ENCODE measurements around the gene SLIT3.

SLIT3 gene

DNA sequence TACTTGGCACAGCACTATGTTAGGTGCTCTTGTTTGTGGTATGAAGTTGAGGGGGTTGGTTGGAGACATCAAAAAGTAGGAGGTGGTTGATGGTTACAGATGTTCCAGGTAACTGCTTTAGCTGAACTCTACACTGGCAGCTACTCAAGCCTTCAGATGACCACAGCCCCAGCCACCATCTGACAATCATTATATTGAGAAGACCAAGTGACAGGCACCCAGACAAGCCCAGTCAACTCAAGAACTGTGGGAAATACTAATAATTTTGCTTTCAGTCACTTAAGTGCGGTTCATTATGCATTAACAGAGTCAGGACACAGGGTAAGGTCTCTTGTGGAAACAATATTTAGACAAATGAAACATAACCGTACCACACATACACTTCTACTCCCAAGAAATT lies 38.9 kb upstream of the SLIT3 start:
- H3K27me3 ChIP-seq: peaks cover 3% of the 10 kb centered on the region; the same call in 1 of the 2 replicates
- H3K9me3 ChIP-seq: no peaks in the 10 kb centered on the region
- H3K36me3 ChIP-seq: no peaks in the 10 kb centered on the region
- DNase-seq: no peak
- H3K4me3 ChIP-seq (ENCODE audit: low read depth, low read length): no peak overlapping the region
- H3K4me1 ChIP-seq: no peaks in the 10 kb centered on the region
- TF ChIP-seq, protein P1, sequence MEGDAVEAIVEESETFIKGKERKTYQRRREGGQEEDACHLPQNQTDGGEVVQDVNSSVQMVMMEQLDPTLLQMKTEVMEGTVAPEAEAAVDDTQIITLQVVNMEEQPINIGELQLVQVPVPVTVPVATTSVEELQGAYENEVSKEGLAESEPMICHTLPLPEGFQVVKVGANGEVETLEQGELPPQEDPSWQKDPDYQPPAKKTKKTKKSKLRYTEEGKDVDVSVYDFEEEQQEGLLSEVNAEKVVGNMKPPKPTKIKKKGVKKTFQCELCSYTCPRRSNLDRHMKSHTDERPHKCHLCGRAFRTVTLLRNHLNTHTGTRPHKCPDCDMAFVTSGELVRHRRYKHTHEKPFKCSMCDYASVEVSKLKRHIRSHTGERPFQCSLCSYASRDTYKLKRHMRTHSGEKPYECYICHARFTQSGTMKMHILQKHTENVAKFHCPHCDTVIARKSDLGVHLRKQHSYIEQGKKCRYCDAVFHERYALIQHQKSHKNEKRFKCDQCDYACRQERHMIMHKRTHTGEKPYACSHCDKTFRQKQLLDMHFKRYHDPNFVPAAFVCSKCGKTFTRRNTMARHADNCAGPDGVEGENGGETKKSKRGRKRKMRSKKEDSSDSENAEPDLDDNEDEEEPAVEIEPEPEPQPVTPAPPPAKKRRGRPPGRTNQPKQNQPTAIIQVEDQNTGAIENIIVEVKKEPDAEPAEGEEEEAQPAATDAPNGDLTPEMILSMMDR (IDR thresholded peaks at IDR 0.05; ENCODE audit: low read depth, low read length): no peak

DNA sequence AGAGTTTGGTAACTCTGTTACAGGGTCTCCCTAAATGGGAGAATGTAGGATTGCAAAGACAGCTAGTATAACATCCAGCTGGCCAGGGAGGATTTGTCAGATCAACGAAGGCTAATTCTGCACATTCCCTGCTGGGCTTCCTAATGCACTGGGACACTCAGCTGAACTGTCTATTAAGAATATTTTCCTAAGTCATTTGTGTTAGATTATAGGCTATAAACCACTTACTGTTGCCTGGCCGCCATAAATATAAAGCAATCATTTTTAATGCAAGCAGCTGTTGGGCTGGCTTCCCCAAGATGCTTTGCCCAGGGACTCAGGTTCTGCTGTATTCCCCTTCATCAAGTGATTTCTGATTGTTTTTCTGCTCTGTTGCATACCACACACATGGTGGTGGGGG lies 35.3 kb upstream of the SLIT3 start:
- H3K4me1 ChIP-seq: no peaks in the 10 kb centered on the region
- H3K36me3 ChIP-seq: no peaks in the 10 kb centered on the region
- no peaks in the 10 kb centered on the region for H3K9me3 ChIP-seq
- DNase-seq: no peak
- peaks cover 3% of the 10 kb centered on the region; the same call in 1 of the 2 replicates for H3K27me3 ChIP-seq
- TF ChIP-seq, protein P1 (IDR thresholded peaks at IDR 0.05; ENCODE audit: low read depth, low read length): no peak
- H3K4me3 ChIP-seq (ENCODE audit: low read depth, low read length): no peak overlapping the region

- Histone ChIP-seq H3K36me3 (no peaks in the 10 kb centered on the region), H3K4me1 (no peaks in the 10 kb centered on the region), H3K4me3 (ENCODE audit: low read depth, low read length) (no peak overlapping the region), H3K27me3 (peaks cover 3% of the 10 kb centered on the region; the same call in 1 of the 2 replicates), H3K9me3 (no peaks in the 10 kb centered on the region)
- TF ChIP-seq, protein P1 (IDR thresholded peaks at IDR 0.05; ENCODE audit: low read depth, low read length): no peak
- no peak for DNase-seq
These were observed 34.9 kb upstream of the SLIT3 start for GRCh38 chr5:169335806-169336205.

- no peak for DNase-seq
- Histone ChIP-seq H3K4me3 (ENCODE audit: low read depth, low read length) (no peak overlapping the region), H3K27me3 (peaks cover 3% of the 10 kb centered on the region; the same call in 1 of the 2 replicates), H3K9me3 (no peaks in the 10 kb centered on the region), H3K4me1 (no peaks in the 10 kb centered on the region), H3K36me3 (no peaks in the 10 kb centered on the region)
- TF ChIP-seq, protein P1 (IDR thresholded peaks at IDR 0.05; ENCODE audit: low read depth, low read length): no peak
These were observed 32.6 kb upstream of the SLIT3 start for GRCh38 chr5:169333518-169333917.

DNA sequence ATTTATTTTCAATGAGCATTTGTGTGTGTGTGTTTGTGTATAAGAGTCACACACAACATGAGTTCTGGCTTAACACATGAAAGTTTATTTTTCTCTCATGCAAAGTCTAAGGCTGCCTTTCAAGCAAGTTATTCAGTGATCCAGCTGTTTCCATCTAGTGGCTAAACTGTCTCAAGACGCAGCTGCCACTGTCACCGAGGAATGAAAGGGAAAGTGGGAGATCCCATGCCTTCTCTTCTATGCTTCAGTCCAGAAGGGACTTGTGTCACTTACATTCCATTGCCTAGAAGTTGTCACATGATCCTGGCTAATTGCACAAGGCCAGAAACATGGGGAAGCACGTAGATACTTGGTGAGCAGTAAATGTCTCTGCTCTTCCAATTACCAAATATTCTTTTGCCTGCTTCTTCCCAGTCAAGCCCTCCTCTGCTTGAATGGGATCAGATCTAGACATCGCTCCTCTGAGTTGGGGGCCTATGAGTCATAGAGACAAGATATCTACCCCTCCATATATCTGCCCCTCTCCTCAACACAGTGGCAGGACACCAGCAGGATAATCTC lies 30.4 kb upstream of the SLIT3 start:
- TF ChIP-seq, protein P1 (IDR thresholded peaks at IDR 0.05; ENCODE audit: low read depth, low read length): no peak
- Histone ChIP-seq H3K4me1 (no peaks in the 10 kb centered on the region), H3K9me3 (no peaks in the 10 kb centered on the region), H3K36me3 (no peaks in the 10 kb centered on the region), H3K4me3 (ENCODE audit: low read depth, low read length) (no peak overlapping the region), H3K27me3 (peaks cover 3% of the 10 kb centered on the region; the same call in 1 of the 2 replicates)
- DNase-seq: no peak

DNA sequence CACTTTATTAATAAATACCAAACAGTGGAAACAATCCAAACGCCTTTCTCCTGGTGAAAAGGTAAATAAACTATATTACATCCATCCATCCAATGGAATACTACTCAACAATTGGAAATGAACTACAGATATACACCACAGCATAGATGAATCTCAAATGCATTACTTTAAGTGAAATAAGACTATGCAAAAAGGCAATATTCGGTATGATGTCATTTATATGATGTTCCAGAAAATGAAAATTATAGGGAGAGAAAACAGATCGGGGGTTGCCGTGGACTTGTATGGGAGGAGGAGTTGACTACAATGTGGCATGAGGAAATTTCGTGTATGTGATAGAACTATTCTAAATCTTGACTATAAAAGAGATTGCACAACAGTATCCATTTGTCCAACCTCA lies 27.5 kb upstream of the SLIT3 start:
- H3K4me3 ChIP-seq (ENCODE audit: low read depth, low read length): no peak overlapping the region
- TF ChIP-seq, protein P1 (IDR thresholded peaks at IDR 0.05; ENCODE audit: low read depth, low read length): no peak
- no peaks in the 10 kb centered on the region; the same call in 1 of the 2 replicates for H3K27me3 ChIP-seq

More for the DNA sequence above, 27.5 kb upstream of the SLIT3 start:
- H3K9me3 ChIP-seq: no peaks in the 10 kb centered on the region
- no peaks in the 10 kb centered on the region for H3K4me1 ChIP-seq
- H3K36me3 ChIP-seq: no peaks in the 10 kb centered on the region
- DNase-seq: no peak

Data from BE2C (cell line).